SK-N-MC (cell line): ENCODE results near the gene KDM4B.

Source experiments
- EZH2 ChIP-seq: fragments of 200-600 bp; sonication (generic); IDR thresholded peaks from one replicate; pipeline ENCODE4 v1.6.1; 2017; ENCODE audit warnings: antibody characterized with exemption
- POLR2AphosphoS5 ChIP-seq: IDR thresholded peaks from 2 replicates; pipeline ENCODE4 v1.6.1; 2012; ENCODE audit warnings: mild to moderate bottlenecking, low read depth, low read length, borderline replicate concordance

DNA sequence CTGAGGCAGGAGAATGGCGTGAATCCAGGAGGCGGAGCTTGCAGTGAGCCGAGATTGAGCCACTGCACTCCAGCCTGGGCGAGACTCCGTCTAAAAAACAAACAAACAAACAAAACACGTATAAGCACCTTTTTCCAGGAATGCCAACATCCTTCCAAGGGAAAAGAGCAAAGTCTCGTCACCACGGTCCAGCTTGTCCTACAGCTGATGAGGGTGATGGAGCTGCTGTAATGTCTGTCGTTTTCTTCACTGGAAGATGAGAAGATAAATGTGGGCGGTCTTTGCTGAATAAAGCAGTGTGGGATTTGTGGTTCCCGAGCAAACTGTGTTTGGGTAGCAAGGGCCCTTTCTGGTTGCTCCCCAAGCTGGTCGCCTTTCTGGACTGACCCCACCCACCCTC is 205.1 kb downstream of the KDM4B start:
- TF ChIP-seq EZH2, result no peak
- no peak for TF ChIP-seq POLR2AphosphoS5
